Neutrophil (primary cell): ENCODE results near the gene GGNBP2.

Experiments used
- H3K27ac ChIP-seq: fragments of 200-600 bp; sonication (generic); 2 replicates; pipeline ENCODE4 v1.5.1; 2016; ENCODE audit warnings: mild to moderate bottlenecking, moderate library complexity
- H3K27me3 ChIP-seq: fragments of 200-600 bp; sonication (generic); 2 replicates; pipeline ENCODE4 v1.6.0; 2016; ENCODE audit warnings: mild to moderate bottlenecking
- H3K36me3 ChIP-seq: fragments of 200-600 bp; sonication (generic); 2 replicates; pipeline ENCODE4 v1.5.1; 2017
- H3K4me1 ChIP-seq, 2 experiments: fragments of 200-600 bp in 1 of 2; sonication (generic) in 1 of 2; 1 replicate in 1 of 2; 2 replicates in 1 of 2; pipeline versions ENCODE4 v1.5.1 to v1.6.1; 2013 to 2016; ENCODE audit warnings: low read depth in 1 of 2, low read length in 1 of 2, mild to moderate bottlenecking in 1 of 2, moderate library complexity in 1 of 2; ENCODE audit not compliant: control insufficient read depth in 1 of 2, insufficient read depth in 1 of 2
- H3K4me3 ChIP-seq, 2 experiments: fragments of 200-600 bp in 1 of 2; sonication (generic) in 1 of 2; 1 replicate in 1 of 2; 2 replicates in 1 of 2; pipeline ENCODE4 v1.5.1; 2013 to 2016; ENCODE audit warnings: low read depth in 1 of 2, low read length in 1 of 2, mild to moderate bottlenecking in 1 of 2, moderate library complexity in 1 of 2
- H3K9me3 ChIP-seq: fragments of 200-600 bp; sonication (generic); 2 replicates; pipeline ENCODE4 v1.5.1; 2016
- TF ChIP-seq, protein P1 (sequence below): fragments of 200-600 bp; sonication (generic); IDR thresholded peaks from 2 replicates; pipeline ENCODE4 v1.5.1; 2016; ENCODE audit warnings: antibody characterized with exemption

Gene GGNBP2

GRCh38 chr17:36623281-36623680 is 78.6 kb downstream of the GGNBP2 start:
- Histone ChIP-seq H3K4me3 (no peak overlapping the region), H3K36me3 (no peaks in the 10 kb centered on the region), H3K4me1 (peaks cover 0 to 9% of the 10 kb centered on the region in 2 experiments), H3K27me3 (no peaks in the 10 kb centered on the region), H3K9me3 (no peaks in the 10 kb centered on the region), H3K27ac (no peak overlapping the region)
- TF ChIP-seq, protein P1, sequence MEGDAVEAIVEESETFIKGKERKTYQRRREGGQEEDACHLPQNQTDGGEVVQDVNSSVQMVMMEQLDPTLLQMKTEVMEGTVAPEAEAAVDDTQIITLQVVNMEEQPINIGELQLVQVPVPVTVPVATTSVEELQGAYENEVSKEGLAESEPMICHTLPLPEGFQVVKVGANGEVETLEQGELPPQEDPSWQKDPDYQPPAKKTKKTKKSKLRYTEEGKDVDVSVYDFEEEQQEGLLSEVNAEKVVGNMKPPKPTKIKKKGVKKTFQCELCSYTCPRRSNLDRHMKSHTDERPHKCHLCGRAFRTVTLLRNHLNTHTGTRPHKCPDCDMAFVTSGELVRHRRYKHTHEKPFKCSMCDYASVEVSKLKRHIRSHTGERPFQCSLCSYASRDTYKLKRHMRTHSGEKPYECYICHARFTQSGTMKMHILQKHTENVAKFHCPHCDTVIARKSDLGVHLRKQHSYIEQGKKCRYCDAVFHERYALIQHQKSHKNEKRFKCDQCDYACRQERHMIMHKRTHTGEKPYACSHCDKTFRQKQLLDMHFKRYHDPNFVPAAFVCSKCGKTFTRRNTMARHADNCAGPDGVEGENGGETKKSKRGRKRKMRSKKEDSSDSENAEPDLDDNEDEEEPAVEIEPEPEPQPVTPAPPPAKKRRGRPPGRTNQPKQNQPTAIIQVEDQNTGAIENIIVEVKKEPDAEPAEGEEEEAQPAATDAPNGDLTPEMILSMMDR, result no peak

DNA sequence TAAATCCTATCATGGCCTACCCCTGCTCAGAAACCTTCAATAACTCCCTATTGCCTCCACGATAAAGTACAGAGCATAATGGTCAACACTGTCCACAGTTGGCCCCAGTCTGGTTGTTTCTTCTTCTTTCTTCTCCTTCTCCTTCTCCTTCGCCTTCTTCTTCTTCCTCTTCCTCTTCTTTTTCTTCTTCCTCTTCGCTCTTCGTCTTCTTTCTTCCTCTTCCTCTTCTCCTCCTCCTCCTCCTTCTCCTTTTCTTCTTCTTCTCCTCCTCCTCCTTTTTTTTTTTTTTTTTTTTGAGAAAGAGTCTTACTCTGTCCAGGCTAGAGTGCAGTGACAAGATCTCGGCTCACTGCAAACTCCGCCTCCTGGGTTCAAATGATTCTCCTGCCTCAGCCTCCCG is 80.5 kb downstream of the GGNBP2 start:
- Histone ChIP-seq H3K4me3 (no peak overlapping the region), H3K27me3 (no peaks in the 10 kb centered on the region), H3K27ac (peak overlapping the region; percentile 56), H3K4me1 (peaks cover 0 to 9% of the 10 kb centered on the region in 2 experiments), H3K9me3 (no peaks in the 10 kb centered on the region), H3K36me3 (no peaks in the 10 kb centered on the region)
- TF ChIP-seq, protein P1, result no peak

- H3K27me3 ChIP-seq, result no peaks in the 10 kb centered on the region
- no peaks in the 10 kb centered on the region for H3K9me3 ChIP-seq
- TF ChIP-seq, protein P1, result no peak
- no peak overlapping the region for H3K27ac ChIP-seq
- H3K36me3 ChIP-seq, result no peaks in the 10 kb centered on the region
- peaks cover 0 to 9% of the 10 kb centered on the region in 2 experiments for H3K4me1 ChIP-seq
- no peak overlapping the region for H3K4me3 ChIP-seq
Observed at GRCh38 chr17:36627101-36627500, 82.4 kb downstream of the GGNBP2 start.

DNA sequence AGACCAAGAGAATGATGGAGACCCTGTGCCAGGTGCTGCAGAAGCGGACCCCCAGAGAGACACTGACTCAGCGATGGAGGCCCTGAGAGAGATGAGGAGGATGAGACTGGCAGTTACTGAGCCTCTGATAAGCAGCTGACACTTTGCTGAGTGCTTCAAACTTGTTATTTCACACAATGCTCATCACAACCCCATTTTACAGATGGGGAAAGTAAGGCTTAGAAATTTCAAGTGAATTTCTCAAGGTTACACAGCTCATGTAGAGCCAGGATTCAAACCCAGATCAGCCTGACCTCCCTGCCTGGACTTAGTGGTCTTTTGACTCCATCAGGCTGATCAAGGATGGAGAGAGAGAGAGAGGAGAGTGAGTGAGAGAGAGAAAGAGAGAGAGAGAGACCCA is 83.9 kb downstream of the GGNBP2 start:
- no peak overlapping the region for H3K27ac ChIP-seq
- TF ChIP-seq, protein P1, result no peak
- H3K9me3 ChIP-seq, result no peaks in the 10 kb centered on the region
- peaks cover 13% of the 10 kb centered on the region for H3K27me3 ChIP-seq
- H3K4me3 ChIP-seq, result no peak overlapping the region
- peaks cover 0 to 9% of the 10 kb centered on the region in 2 experiments for H3K4me1 ChIP-seq
- H3K36me3 ChIP-seq, result no peaks in the 10 kb centered on the region

DNA sequence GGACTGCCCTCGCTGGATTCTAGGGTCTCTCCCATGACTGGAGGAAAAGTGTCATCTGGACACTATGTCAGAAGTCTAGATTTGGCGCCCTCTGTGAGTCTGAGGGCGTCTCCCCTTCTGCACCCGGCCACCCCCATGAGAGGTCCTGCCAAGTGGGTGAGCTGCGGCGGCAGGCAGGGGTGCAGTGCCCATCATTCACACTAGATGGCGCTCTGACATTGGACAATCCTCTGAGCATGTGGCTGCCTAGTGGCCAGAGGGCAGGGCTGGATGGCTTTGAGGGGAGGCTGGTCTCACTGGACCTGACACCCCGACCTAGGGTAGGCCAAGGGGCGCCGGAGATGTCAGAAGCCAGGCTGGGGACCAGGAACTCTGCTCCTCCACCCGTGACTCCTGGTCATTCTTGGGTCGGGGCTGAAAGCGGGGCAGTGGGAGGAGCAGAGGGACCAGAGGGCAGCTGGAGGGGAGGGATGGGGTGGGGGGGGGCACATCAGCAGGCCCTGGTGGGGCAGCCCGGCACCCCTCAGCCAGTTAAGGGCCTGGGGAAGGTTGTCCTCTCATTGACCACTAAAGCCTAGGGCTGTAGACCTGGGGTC is 84.6 kb downstream of the GGNBP2 start:
- H3K27me3 ChIP-seq, result peaks cover 21% of the 10 kb centered on the region
- H3K4me1 ChIP-seq, result peaks cover 0 to 9% of the 10 kb centered on the region in 2 experiments
- TF ChIP-seq, protein P1, result peak; percentile 94
- no peaks in the 10 kb centered on the region for H3K9me3 ChIP-seq
- no peak overlapping the region for H3K4me3 ChIP-seq
- H3K27ac ChIP-seq, result no peak overlapping the region
- H3K36me3 ChIP-seq, result no peaks in the 10 kb centered on the region
